ENCODE data around the gene TMEM26.

- TF ChIP-seq CTCF (IDR thresholded peaks at IDR 0.05) (no peak), EZH2phosphoT487 (IDR thresholded peaks at IDR 0.05) (no peak)
Measured at GRCh38 chr10:61404751-61405150, 48.4 kb downstream of the TMEM26 start.

Data from neural progenitor cell (in vitro differentiated cells).